ENCODE results near the gene MAST4.

The MAST4 gene

DNA sequence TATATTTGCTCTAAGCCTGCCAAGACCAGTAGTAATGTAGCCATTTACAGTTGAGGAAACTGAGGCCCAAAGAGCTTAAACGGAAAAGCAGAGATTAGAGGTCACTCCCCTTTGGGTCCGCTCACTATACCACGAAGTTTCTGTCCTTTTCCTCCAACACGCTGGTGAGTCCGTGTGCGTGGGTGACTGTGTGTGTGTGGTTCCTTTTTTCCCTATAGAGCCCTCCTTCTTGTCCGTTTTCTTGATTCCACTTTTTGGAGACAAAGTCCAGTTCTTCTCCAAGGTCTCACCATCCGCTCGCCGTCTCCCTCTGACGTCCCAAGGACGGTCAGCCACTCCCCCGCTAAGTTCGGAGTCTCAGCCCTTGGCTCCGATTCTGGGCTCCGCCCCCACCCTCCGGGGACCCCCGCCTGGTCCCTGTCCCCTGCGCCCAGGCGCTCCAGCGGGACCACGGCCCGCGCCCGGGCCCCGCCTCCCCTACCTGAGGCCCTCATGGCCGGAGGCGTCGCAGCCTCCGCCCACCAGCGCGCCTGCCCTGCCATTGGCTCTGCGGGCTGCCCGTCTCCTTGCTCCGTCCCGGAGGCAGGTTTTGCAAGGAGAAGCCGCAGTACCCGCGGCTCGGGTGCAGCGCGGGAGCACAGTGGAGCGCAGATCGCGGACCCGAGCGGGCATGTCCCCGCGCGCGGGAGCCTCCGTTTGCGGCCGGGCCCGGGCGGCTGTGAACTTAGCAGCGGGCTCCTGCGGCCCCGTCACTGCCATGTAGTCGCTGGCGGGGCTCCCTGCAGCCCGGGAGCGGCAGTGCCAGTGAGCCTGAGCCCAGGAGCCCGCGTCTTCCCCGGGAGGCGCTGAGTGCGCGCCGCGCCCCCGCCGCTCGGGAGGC lies at the start of gene MAST4:
MAST4 (plus strand) TSS at position 638 of the 880 bp plus-strand sequence. CDS start 263 bp downstream, outside the sequence.
- no peak for DNase-seq (ENCODE audit: low read depth in 2 of 2)

DNA sequence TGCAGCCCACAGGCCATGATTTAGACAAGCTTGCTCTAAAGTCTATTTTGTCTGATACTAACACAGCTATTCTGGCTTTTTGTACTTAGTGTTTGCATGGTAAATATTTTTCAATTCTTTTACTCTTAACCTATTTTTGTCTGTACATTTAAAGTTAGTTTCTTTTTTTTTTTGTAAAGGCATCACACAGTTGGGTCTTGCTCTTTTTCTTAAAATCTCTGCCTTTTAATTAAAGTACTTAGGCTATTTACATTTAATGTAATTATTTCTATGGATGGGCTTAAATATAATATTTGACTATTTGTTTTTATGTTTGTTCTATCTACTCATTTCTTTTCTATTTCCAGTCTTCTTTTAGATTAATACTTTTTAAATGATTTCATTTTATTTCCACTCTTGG lies 49.7 kb upstream of the MAST4 start:
- DNase-seq (ENCODE audit: low read depth in 2 of 2): no peak

DNA sequence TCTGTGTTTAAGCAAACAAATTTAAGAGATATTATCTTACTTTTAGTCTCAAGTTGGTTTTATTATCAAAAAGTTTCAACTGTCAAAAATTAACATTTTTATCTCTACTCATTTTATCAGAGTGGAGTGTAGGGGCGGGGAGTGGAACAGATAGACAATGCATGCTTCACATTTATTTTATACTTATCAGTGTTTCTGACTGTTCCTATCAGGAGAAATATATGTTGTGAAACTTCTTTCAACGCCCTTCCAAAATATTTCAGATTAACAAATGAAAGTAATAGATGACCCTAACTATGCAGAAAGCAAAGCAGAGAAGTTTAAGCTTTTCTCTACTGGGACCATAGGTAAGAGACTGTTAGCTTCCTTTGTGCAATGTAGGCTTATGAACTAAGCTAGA lies 44.9 kb upstream of the MAST4 start:
- no peak for DNase-seq (ENCODE audit: low read depth in 2 of 2)

DNA sequence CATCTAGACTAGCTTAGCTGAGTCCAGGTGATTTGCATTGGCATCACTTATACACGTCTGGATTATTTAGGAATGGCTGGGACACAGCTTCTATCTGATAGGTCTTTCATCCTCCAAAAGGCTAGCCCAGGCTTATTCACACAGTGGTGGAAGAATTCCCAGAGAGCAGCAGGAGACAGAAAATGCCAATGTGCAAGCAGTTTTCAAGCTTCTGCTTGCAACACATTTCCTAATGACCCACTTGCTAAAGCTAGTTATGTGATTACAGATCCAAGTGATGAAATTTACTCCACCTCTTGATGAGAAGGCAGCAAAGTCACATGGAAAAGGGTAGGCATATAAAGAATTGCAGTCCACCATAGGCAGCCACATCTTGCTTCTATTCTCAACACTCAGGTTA lies 44.2 kb upstream of the MAST4 start:
- no peak for DNase-seq (ENCODE audit: low read depth in 2 of 2)

DNA sequence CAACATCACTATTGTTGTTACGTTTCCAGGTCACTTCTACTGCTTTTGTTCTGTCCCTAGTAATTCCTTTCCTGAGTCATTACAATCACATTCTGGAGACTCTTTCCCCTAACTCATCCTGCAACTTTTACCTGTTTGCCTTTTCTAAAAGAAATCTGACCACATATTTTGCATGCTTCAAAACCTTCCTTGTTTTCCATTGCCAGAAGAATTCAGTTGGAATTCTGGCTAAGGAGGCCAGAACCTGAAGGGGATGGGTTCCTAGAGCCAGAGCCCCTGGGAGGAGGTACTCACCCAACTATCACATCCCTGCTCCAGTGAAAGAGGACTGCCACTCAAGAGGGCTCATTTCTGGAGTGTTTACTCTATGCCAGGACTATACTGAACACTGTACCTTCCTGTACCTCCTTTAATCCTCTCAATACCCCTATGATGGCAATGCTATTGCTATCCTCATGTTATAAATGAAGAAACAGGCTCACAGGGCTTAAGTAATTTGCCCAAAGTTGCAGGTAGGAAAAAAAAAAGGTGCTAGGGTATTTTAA lies 42.8 kb upstream of the MAST4 start:
- no peak for DNase-seq (ENCODE audit: low read depth in 2 of 2)

DNA sequence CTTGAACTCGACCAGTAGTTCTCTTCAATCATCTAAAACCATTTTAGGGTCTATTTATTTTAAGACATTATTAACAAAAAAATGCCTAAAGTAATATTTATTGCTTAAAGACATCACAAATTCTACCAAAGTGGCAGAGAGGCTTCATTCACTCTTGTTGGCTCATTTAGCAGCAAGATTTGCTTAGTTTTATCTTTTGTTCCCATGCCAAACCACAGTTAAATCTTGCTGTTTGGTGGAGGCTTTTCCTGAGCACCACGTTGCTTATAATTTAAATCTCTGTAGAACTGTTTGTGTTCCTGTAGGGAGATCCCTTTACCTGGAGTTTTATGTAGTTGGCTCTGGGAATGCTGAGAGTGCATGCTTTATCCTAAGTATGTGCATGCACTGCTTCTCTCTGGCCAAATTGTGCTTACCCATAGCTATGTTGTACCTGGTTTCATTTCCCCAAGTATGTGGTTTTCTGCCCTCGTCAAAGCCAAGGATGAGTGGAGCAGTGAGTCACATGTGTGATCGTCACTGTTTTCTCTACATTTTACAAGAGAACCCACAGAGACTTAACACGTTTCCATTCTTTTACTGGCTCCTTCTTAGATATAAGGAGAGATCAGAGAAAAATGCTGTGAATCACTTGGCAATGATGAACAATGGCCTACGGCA lies 42.1 kb upstream of the MAST4 start:
- no peak for DNase-seq (ENCODE audit: low read depth in 2 of 2)

DNA sequence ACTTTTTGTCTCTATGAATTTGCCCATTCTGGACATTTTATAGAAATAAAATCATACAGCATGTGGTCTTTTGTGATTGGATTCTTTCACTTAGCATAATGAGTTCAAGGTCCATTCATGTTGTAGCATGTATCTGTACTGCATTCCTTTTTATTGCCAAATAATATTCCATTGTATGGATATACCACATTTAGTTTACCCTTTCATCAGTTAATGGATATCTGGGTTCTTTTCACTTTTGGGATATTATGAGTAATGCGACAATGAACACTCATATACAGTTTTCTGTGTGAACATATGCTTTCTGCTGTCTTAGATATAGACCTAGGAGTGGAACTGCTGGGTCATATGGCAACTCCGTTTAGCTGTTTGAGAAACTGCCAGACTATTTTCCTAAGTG lies 41.3 kb upstream of the MAST4 start:
- no peak for DNase-seq (ENCODE audit: low read depth in 2 of 2)

DNA sequence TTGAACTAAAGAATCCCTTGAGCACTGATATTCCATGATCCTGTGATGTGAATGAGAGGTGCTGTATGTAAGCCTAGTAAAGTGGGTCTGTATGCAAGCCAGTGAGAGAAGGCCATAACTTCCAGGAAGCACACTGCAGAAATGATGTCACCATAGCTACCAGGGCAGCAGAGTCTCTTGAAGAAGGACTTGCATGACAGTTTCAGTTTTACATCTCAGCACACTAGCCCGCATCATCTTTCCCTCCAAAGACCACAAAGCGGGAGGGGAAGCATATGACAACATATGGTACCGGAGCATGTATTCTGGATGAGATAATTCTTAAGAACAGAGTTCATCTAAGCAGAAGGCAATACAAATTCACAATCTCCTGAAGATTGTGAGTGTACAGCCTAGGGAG lies 37.6 kb upstream of the MAST4 start:
- no peak for DNase-seq (ENCODE audit: low read depth in 2 of 2)

DNA sequence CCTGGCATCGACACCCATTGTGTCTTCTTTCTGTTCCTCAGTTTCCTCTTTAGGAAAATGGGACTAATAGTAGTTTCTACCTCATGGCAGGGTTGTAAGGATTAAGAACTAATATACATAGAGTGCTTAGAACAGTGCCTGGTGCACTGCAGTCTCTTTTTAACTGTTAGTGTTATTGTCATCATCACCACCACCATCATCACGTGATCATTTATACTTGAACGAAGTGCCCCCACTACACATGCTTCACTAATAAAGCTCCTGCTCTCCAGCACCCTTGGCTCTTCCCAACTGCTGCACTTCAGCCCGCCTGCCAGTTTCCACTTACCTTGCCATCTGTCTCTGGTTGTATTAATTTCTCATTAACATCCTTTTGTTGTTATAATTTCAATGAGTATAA lies 35.8 kb upstream of the MAST4 start:
- no peak for DNase-seq (ENCODE audit: low read depth in 2 of 2)

DNA sequence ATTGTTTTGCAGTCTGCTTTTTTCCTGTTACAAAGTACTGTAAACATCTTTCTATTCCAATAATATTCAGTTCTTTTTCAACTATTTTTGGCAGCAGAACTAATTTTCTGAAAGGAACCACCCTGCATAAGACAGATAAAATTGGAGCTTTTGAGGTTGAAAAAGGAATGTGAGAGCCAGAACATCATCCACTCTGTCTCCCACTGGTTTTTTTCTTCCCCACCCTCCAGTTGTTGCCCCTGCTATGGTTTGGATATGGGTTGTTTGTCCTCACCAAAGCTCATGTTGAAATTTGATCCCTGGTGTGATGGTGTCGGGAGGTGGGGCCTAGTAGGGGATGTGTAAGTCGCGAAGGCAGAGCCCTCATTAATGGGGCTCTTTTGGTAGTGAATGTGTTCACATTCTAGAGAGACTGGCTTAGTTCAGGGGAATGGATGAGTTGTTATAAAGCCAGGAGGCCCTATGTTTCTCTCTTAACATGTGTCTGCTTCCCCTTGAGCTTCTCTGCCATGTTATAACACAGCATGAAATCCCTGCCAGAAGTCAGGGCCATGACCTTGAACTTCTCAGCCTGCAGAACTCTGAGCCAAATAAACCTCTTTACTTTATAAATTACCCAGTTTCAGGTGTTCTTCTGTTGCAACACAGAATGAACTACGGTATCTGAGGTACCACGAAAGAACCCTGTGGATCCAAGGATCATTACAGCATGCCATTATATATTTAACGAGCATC lies 34.8 kb upstream of the MAST4 start:
- DNase-seq (ENCODE audit: low read depth in 2 of 2): no peak

DNA sequence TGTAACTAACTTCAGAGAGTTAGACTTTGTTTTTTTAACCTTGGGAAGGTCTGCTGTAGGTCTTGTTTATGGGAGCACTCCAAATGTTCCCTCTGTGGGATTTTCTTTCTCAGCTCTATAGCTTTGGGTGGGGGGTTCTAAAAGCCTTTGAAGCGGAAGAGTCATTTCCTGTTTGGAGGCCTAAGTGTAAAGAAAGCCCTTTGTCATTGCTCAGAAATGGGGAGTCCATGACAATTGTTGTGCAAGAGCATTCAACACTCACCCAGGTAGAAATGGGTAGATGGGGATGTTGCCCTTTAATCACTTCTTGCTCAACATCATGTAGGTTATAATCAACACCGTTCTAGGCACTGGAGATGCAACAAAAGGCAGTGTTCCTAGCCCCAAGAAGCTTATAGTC lies 30.3 kb upstream of the MAST4 start:
- DNase-seq (ENCODE audit: low read depth in 2 of 2): no peak

DNA sequence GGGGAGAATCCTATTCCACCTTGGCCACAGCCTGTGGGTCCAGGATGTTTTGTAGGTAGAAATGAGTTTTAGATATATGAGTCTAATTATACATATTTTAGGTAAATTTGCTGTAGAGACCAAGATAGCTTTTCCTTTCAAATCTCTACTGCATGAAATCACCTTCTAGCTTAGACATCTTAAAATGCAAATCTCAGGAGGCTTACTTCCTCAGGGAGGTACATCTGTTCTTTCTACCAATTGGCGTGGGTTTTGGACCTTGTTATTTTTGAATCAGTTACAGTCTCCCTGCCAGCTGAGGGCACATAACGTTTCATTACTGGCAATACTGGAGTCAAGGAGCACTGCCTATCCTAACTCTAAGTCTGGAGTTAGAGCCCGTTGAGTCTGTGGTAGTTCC lies 28.7 kb upstream of the MAST4 start:
- DNase-seq (ENCODE audit: low read depth in 2 of 2): no peak

DNA sequence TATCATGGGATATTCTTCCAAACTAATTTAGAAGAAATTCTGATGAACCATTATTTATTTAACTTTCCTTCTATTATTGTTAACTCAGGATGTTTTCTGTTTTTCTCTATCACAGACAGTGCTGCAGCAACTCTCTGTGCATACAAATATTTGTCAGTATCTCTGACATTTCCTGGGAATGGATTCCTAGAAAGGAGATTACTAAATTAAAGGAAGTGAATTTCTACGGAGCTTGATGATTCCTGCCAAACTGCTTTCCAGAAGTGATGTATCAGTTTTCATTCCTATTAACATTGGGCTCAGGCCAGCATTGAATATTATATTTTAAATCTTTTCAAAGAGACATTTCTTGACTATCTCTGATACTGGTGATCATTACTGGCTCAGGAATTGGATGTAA lies 26.0 kb upstream of the MAST4 start:
- no peak for DNase-seq (ENCODE audit: low read depth in 2 of 2)

DNA sequence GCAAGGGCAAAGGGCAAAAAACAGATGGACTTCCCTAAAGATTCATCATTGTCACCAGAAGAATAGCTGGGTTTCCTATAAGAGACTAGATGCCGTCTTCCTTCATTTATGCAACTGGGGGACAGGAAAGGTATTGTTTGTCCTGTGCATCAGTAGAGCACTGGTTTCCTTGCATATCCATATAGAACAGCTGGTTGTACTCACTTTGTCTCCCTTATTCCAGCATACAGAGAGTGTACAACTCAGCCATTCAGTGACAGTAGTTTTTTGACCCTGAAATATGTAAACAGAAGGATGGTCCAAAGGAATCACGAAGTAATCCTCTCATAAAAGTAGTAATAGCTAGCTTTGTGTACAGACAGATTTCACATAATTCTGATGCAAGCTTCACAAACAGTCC lies 22.5 kb upstream of the MAST4 start:
- no peak for DNase-seq (ENCODE audit: low read depth in 2 of 2)

DNA sequence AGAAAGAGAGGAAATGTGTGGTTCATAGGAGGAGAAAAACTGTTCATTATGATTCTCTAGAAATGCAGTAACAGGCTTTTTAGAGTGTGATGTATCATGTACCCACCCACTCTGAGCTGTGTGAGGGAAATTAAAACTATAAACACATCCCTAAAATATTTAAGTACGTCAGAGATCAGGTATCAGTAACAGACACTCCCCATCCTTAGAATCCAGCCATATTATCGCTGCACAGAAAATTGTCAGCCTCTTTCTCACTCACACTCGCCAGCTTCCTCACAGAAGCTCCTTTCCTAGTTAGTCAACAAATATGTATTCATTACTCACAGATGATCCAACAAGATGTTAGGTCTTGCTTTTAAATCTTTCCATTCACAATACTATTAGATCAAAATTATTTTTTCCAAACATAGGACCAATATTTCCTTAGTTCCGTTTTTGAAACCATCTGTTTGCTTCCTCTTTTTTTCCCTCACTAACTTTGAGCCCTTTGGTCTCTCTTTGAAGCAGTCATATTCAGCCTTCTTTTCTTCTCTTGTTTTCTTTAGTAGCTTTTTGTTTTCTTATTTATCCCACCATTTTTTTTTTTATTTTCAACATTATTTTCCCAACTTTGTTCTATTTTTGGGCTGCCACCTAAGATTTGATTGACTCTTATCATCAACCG lies 13.6 kb upstream of the MAST4 start:
- no peak for DNase-seq (ENCODE audit: low read depth in 2 of 2)

DNA sequence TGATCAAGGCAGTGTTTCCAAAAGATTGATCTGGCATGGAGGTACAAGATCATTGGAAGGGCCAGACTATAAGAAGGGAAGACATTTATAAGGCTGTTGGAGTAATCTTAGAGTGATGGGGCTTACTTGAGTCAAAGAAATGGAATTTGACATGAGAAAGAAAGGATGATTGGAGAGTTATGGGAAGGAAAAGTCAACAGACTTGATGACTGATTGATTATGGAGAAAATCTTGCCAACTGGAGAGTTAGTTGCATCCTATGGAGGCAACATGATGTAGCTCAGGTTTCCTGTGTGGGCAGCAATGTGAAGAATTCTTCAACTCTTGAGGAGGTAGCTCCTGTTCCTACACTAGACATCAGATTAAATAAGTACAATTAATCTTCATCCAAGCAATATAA lies 10.9 kb upstream of the MAST4 start:
- DNase-seq (ENCODE audit: low read depth in 2 of 2): no peak

DNA sequence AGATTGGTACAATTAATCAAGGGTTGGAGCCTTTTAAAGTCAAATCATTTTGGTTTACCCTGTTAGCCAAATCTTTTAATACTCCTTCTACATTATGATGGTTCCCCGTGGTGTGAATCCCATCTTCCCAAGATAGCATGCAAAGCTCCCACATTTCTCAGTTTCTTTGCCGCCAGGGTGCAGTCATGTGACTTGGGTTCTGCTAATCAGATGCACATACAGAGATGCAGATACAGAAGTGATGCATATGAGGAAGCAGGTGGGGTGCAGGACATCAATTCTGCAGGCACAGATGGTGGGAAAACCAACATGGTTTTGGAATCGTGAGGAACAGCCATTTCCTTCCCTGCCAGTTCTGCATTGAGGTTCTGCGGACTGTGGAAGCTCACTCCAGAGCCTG lies 8.4 kb upstream of the MAST4 start:
- no peak for DNase-seq (ENCODE audit: low read depth in 2 of 2)

DNA sequence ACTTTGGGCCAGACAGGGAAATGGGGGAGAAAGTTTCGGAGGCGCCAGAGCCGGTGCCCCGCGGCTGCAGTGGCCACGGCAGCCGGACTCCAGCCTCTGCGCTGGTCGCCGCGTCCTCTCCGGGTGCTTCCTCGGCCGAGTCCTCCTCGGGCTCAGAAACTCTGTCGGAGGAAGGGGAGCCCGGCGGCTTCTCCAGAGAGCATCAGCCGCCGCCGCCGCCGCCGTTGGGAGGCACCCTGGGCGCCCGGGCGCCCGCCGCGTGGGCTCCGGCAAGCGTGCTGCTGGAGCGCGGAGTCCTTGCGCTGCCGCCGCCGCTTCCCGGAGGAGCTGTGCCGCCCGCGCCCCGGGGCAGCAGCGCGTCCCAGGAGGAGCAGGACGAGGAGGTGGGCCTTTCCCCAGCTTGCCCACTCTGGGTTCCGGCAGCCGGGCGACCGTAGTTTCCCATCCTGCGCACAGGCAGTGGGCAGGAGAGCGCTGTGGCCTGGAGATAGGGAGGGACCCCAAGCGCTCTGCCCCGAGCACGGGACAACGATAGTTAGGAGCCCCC lies 516 bp downstream of the MAST4 start:
- no peak for DNase-seq (ENCODE audit: low read depth in 2 of 2)

DNA sequence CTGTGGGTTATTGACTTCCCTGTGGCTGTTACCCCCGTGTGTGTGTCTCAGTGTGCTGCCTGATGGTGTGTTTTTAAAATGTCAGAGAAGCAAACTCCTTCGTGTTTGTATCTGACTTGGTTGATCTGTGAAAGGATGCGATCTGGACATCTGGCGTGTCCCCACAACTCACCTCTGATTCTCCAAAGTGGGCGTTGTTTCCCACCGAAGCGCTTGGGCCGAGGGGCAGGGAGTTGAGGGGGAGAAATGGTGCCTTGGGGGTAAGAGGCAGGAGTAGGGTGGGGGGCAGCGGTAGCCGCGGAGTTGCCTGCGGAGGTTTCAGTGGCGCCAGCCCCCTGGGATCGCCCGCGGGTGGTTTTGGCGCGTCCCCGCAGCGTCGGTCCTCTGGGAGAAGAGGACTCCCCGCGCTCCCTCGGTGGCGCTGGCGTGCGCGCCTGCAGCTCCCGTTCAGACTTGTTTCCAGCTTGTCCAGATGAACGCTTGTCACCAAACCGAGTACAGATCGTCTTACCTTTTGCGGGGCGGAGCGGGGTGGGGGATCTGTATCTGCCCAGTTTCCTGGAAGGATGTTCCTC lies 1.1 kb downstream of the MAST4 start:
- no peak for DNase-seq (ENCODE audit: low read depth in 2 of 2)

DNA sequence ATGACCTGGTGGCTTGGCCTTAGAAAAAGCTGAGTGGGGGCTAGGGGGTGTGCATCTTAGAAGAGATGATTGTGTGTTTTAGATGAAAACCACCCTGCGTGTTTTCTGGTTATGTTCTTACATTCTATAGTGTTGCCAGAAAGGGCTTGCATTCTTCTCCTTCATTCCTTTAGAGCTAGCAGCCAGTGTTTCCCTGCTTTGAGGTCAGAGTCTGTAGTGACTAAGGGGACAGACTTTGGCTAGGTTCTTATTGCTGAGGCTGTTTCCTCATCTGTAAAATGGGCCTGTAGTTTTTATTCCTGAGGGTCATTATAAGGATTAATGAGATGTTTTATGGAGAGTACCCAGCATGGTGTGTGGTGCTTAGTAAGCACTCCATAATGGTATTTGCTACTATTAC lies 6.4 kb downstream of the MAST4 start:
- no peak for DNase-seq (ENCODE audit: low read depth in 2 of 2)

DNA sequence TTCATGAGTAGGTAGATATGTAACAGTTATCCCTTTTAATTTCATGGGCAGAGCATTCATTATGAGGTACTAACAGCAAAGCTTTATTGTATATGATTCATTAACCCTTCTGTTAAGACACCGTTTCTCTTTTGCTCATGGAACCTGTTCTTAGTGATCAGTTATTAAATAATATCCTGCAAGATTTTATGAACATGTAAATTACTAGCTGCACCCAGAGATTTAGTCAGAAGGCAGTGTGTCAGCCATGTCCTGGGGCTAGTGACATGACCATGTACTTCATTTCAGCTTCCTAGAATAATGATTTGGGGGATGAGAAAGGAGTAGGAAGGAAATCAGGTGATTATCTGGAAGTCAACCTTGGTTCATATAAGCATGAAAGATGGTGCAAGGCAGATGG lies 7.0 kb downstream of the MAST4 start:
- DNase-seq (ENCODE audit: low read depth in 2 of 2): no peak

Data from stimulated activated CD8-positive, alpha-beta memory T cell treated with anti-CD3 and anti-CD28 coated beads, Interleukin-7, amount 100 ng/mL, for 1 hour (primary cell).